DOHH2 (cell line): Measurements from ENCODE around the gene IL17REL.

Source experiments
- CTCF ChIP-seq: fragments of 200-600 bp; sonication (generic); IDR thresholded peaks from one replicate; pipeline ENCODE4 v1.5.1; 2014; ENCODE audit warnings: antibody characterized with exemption, mild to moderate bottlenecking, low read depth, low read length; ENCODE audit not compliant: poor library complexity, severe bottlenecking
- EZH2phosphoT487 ChIP-seq: fragments of 200-600 bp; sonication (generic); IDR thresholded peaks from 2 replicates; pipeline ENCODE4 v1.6.1; 2017; ENCODE audit warnings: borderline replicate concordance, mild to moderate bottlenecking, antibody characterized with exemption, low read length, moderate library complexity, mixed read lengths

DNA sequence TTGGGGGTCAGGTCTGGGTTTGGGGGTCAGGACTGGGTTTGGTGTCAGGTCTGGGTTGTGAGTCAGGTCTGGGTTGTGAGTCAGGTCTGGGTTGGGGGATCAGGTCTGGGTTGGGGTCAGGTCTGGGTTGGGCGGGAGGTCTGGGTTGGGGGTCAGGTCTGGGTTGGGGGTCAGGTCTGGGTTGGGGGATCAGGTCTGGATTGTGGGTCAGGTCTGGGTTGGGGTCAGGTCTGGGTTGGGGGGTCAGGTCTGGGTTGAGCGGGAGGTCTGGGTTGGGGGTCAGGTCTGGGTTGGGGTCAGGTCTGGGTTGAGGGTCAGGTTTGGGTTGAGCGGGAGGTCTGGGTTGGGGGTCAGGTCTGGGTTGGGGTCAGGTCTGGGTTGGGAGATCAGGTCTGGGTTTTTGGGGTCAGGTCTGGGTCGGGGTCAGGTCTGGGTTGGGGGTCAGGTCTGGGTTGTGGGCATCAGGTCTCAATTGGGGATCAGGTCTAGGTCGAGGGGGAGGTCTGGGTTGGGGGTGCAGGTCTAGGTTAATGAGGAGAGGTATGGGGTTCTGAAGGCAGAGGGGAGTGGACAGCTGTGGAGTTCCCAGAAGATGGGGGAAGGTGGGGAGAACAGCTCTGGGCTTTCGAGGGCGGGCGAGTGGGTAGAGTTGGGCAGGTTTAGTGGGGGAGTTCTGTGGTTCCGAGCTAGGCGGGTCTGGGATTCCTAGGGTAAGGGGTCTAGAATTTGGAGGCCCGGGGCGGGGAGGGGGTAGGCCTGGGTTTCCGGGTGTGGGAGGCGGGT lies 44.9 kb upstream of the IL17REL start:
- TF ChIP-seq CTCF, result no peak
- TF ChIP-seq EZH2phosphoT487, result no peak
